ENCODE results near the gene BMP5.

DNA sequence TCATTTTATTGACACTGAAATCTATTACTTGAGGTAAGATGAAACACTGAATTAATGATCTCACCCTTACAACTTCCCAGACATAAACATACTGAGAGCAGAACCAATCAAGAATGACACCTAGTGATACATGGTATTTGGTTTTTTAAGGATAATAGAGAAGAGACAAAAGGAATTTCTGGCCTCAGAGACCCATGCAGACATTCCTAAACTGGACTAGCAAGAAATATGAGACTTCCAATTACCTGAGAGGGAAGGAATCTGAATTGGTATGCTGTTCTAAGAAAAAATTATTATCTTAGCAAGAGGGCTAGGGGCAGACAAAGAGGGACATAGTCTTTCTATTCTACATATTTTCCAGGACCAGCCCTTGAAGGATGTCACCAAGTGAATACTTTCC lies 141.1 kb downstream of the BMP5 start:
- TF ChIP-seq, protein P1, sequence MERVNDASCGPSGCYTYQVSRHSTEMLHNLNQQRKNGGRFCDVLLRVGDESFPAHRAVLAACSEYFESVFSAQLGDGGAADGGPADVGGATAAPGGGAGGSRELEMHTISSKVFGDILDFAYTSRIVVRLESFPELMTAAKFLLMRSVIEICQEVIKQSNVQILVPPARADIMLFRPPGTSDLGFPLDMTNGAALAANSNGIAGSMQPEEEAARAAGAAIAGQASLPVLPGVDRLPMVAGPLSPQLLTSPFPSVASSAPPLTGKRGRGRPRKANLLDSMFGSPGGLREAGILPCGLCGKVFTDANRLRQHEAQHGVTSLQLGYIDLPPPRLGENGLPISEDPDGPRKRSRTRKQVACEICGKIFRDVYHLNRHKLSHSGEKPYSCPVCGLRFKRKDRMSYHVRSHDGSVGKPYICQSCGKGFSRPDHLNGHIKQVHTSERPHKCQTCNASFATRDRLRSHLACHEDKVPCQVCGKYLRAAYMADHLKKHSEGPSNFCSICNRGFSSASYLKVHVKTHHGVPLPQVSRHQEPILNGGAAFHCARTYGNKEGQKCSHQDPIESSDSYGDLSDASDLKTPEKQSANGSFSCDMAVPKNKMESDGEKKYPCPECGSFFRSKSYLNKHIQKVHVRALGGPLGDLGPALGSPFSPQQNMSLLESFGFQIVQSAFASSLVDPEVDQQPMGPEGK (CRISPR knock-in tag; IDR thresholded peaks at IDR 0.05; ENCODE audit: borderline replicate concordance), result no peak
- TF ChIP-seq PPARA (CRISPR knock-in tag; IDR thresholded peaks at IDR 0.05; ENCODE audit: borderline replicate concordance), result no peak
- TF ChIP-seq CSDC2 (CRISPR knock-in tag; IDR thresholded peaks at IDR 0.05), result no peak
- no peak for TF ChIP-seq ZNF70 (CRISPR knock-in tag; IDR thresholded peaks at IDR 0.05)
- TF ChIP-seq ZNF565 (CRISPR knock-in tag; conservative IDR thresholded peaks at IDR 0.05; ENCODE audit: low read depth), result no peak
- no peak for TF ChIP-seq GLIS3 (CRISPR knock-in tag; IDR thresholded peaks at IDR 0.05)

All from SK-N-SH treated with all-trans-retinoic acid at 6 μM for 48 hours (cell line).